GM10266 (cell line): Measurements from ENCODE around the gene INTS3.

Source experiments
- DNase-seq: peaks from one replicate; pipeline ENCODE4 v3.0.0; 2012; ENCODE audit errors: extremely low spot score
- CTCF ChIP-seq: IDR thresholded peaks from 2 replicates; pipeline ENCODE4 v1.5.1; 2012; ENCODE audit warnings: mild to moderate bottlenecking, low read depth; ENCODE audit not compliant: control insufficient read depth, insufficient read depth; ENCODE audit errors: missing control alignments

The INTS3 gene

GRCh38 chr1:153776352-153776751, 48.5 kb downstream of the INTS3 start:
- DNase-seq = no peak
- TF ChIP-seq CTCF = no peak

GRCh38 chr1:153776845-153777370, 49.1 kb downstream of the INTS3 start:
- no peak for DNase-seq
- no peak for TF ChIP-seq CTCF

GRCh38 chr1:153777648-153778047, 49.8 kb downstream of the INTS3 start:
- DNase-seq = no peak
- TF ChIP-seq CTCF = no peak

- no peak for TF ChIP-seq CTCF
- no peak for DNase-seq
Measured at GRCh38 chr1:153778051-153778823, 50.4 kb downstream of the INTS3 start.

GRCh38 chr1:153778824-153779519, 51.1 kb downstream of the INTS3 start:
- no peak for DNase-seq
- no peak for TF ChIP-seq CTCF

- TF ChIP-seq CTCF = no peak
- no peak for DNase-seq
Measured at GRCh38 chr1:153779781-153780541, 52.1 kb downstream of the INTS3 start.
